GM19468 (cell line): ENCODE measurements around the gene BLNK.

Experiments used
- ATAC-seq: cut with Tn5 transposase; IDR thresholded peaks from one replicate; pipeline ENCODE4 v1.9.1; 2021; ENCODE audit warnings: mild to moderate bottlenecking, moderate library complexity, moderate number of reproducible peaks; ENCODE audit not compliant: unreplicated experiment; ENCODE audit errors: extremely low read depth

BLNK gene

DNA sequence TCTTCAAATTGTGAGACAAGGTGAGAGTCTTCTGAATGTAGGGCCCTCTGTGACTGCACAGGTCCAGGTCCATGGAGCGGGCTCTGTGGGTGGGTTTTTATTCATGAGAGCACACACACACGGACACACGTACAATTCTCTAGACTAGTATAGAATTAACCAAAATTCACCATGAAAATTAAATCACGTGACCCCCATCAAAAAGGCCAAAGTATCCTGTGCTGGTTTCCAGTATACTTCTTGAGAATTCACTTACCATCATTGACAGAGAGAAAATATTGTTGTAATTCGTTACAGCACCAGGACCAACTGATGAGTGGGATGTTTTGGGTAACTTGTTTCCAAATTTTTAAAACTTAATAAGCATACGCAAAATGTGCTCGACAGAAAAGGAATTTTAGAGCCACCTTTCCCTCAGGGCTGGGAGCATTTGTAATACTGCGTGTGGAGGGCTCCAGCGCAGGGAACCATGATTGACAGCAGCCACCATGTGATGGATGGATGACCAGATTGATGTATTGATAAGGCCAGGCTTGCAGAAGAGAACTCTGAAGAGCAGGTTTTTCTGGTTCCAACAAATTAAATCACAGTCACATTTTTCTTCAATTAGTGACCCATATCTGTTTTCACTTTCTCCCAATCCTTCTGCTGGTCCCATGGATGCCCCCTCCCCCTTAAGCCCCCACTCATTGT lies 18.0 kb upstream of the BLNK start:
- ATAC-seq, result no peak

DNA sequence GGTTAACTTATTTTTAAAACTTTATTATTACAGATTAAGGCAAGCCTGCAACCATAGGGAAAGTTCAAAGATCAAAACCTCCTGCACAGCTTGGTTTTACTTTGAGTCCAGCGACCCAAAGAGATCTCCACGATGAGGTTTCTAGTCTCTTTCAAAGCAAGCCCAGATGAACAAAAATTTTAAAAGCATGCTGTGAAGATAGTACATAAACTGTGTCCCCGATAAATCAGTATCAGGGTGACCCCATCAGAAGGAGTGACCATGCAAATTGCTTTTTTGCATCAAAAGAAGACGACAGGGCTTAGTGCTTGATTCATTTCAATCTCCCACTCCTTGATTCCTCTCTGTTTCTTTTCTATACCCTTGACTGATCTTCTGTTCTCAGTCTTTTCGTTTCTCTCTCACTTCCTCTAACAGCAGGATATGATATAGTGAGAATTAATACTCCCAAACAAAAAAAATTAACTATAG lies 16.8 kb upstream of the BLNK start:
- ATAC-seq, result peak; percentile 56

DNA sequence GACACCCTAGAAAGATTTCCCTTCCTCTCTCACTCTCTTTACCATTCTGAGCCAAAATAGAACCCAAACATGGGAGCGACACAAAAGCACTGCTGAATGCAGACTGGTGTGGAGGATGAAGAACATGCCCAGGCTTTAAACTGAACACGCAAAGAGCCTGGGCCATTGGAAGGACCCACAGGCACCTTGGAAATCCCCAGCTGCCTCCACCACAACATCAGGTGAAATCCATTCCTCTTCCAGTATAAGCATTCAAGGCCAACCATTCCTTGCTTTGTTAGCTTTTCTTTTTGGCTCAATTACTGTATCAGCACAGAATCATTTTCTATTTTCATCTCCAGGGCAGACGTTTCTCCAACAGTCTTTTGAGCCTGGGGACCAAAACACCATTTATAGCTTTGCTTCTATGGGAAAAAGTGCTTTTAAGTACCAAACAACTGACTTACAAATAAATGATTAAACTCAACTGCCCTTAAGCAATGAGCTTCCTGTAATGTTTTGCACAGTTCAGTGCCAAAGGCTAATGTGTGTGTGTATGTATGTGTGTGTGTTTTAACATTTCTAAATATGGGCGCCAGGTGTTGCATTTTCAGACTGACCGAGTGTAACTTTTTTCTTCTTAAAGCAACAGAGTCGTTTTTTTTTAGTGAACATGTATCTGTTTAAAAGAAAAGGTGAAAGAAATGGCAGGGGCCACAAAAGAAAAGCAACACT lies 16.2 kb upstream of the BLNK start:
- ATAC-seq, result peak; percentile 17

DNA sequence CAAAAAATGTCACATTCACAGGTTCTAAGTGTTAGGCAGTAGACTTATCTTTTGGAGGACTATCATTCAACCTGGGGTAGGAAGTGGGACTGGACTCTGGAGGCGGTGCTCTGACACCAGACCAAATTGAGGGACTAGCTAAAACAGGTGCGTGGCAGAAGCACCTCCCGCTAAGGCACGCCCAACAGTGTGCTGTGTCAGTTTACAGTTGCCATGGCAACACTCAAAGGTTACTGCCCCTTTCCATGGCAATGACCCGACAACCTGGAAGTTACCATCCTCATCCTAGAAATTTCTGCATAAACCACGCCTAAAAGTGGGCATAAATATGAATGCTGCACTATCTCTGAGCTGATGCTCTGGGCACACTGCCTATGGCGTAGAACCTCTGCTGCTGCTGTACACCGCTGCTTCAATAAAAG lies 14.0 kb upstream of the BLNK start:
- no peak for ATAC-seq

DNA sequence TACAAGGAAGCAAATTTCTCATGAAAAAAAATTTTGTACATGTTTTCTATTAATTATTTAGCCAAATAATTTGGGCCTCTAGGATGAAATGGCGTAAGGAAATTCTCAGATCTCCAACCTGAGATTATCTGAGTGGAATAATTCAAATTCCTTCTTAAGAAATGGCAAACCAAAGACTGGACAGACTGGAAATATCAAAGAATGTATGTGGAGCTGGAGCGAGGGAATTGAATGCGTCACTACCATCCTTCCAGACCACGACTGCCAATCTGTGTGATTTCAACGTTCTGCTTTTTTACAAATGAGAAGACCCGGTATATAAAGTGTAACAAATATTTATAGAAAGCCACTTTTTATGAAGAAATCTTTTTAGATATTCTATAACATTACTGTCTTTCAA lies 12.4 kb upstream of the BLNK start:
- no peak for ATAC-seq

DNA sequence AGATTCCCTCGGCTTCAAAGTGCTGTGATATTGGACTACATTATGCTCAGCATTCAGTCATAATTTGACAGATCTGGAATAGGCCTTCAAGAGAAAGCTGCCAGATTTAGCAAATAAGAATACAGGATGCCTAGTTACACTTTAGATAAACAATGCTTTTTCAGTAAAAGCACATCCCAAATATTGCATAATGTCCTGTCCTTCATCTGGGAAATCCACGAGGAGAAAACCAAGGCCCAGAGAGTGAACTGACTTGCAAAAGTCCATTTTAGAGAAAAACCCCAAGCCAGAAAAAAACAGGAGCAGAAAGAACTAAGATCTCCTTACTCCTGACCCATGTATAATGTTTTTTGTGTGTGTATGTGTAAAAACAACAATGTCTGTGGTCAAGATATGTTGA lies 12.0 kb upstream of the BLNK start:
- ATAC-seq, result no peak

DNA sequence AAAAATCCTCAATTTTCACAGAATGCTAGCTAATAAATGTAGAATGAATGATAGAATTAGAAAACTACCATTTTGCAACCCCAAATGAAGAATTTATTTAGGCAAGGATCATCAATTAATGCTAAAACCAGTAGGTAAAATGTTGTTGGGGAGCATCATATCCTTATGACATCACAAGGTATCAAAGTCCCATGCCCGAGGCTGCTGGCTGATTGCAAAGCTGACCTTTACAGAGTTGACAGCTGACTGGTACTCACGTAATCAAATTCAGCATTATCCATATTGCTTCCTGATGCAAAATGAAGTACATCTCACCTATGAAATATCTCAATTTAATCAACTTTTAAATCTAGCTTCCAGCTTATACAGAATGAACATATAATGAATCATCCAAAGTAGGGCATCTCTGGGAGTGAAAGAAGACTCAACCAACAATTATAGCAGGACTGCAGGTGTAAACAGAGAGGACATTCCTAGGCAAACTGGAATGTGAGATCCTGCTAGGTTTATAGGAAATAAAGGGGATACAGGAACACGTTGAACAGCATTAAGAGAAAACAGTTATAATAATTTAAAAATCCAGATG lies 10.2 kb upstream of the BLNK start:
- no peak for ATAC-seq

DNA sequence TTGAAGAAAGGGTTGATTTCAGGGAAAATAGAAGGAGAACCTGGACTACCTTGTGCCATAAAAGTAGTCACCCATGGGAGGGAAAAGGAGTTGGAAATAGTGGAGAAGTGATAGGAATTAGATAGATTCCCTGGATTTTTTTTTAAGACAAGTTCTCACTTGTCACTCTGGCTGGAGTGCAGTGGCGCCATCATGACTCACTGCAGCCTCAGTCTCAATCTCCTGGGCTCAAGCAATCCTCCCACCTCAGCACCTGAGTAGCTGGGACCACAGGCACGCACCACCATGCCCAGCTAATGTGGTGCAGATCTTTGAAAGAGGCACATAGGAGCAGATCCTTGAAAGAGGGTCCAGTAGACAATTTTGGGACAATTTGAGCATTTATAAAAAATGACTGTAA lies 9.5 kb upstream of the BLNK start:
- no peak for ATAC-seq

DNA sequence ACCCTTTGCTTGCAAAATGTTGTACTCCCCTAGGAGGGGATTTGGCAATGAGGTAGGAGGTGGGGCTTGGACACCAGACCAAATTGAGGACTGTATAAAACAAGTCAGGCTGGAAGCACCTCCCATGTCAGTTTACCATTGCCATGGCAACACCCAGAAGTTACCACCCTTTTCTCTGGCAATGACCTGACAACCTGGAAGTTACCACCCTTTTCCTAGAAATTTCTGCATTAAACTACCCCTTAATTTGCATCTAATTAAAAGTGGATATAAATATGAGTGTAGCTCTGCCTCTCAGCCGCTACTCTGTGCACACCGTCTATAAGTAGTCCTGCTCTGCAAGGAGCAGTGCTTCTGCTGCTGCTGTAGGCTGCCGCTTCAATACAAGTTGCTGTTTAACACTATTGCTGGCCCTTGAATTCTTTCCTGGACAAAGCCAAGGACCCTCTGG lies 7.8 kb upstream of the BLNK start:
- no peak for ATAC-seq

DNA sequence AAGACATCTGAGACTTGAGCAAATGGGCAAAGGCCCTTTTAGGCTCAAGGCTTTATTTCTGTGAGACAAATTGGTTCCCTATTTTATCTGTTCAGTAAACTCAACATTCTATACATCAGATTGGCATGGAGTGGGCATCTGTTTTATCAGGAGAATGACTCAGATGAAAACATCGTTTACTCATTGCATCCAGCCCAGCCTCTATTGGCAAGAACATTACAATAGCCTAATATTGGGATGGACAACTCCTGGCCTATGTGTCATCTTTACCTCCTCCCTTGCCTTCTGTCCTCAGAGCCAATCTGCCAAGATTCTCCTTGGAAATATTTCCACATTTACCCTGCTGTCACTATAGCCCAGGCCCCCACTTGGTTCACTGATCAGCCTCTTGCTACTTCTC lies 5.5 kb upstream of the BLNK start:
- ATAC-seq, result no peak

DNA sequence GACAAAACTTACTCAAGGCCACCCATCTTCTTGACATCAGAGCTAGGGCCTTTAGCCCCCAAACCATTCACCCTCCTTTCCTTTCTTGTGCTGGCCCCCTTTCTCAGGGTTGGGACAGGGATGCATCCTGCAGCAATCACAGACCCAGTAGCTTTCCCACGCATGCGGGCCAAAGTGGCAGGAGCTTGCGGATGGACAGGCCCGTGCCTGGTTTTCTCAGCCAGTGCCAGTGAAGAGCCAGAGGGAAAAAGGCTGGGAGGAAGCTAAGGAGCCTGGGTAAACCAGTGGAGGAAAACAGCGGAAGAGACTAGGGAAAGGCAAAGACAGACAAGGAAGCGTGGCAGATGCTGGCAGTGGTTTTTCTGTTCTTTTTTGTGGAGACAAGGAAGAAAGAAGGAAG lies 5.1 kb upstream of the BLNK start:
- no peak for ATAC-seq

DNA sequence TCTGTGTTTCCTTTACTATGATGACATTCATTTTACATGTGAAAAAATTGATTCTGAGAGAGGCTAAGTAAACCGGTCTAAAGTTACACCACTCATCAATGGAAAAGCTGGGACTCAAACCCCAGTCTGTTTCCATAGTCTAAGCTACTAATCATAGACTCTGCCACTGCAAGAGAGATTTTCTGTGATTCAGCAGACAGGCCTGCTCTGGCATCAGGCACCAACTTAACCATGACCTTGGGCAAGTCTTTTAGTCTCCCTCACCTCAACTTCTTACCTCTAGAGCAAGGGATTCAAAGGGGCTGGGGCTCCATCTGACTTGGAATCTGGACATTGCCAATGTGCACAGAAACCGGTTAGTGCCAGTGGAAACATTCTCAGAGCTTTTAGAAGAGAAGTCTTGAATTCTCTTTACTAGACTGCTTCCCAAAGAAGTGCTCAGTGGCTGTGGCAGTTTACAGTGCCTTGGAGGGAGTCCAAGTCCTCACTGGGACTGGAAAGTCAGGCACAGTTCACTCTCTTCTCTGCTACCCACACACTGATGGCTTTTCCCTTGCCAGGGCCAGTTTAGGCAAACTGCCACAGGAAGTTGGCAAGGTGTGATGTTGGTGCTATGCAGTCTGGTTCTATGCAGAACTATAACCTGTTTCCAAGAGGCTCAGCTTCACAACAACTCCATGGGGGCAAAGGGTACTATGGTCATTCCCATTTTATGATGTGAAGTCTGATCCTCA lies 4.5 kb upstream of the BLNK start:
- no peak for ATAC-seq

DNA sequence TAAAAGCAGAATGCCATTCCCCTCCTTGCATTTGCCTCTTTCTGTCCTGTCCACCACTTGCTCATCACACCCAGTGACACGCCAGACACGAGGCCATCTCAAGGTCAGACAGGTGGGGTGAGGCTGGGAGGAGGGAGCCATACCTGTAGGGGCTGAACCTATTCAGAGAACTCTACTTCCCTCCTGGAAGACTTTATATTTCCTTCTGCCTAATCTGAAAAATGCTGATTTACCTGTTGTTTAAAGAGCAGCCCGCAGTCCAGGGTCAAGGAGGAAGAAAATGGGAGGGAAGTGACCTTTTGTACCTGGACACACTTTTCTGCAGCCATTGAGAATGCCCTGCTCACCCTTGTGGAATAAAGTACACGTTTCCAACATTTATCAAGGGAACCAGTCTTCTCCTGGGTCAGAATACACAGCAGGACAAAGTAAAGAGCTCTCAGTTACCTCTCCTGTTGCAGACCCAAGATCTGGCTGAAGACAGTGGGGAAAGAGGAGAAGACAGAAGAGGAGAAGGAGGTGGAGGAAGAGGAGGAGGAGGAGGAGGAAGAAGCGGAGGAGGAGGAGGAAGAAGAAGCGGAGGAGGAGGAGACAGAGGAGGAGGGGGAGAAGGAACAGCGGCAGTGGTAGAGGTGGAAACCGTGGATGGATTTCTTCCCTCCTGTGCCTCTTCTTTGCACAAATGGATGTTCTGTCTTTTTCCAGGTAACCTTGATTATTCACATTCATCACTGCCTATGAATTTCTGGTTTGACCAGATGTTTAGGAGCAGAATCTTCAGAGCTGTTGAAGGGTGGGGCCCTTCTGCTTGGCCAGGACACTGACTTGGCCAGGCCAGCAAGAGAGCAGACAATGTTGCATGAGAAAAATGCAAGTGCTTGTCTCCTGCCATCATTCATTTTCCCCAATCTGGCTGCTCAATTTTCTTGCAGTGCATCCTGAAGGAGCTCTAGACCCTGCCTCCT lies 1.2 kb upstream of the BLNK start:
- no peak for ATAC-seq

DNA sequence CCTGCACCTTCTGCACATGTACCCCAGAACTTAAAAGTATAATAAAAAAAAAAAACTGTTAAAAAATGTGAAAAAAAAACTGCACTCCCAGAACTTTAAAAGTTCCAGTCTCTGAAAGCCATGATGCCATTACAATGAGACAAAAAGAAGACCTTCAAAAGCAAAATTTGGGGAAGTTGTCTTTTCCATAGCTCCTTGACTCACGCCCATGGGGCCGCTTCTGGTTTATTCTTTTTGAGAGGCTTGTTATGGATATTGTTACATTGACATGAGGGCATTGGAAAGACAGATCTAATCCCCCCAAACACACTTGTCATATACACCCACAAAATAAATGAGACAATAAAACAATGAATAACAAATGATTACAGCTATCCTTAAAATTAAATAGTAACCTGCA lies 798 bp downstream of the BLNK start:
- no peak for ATAC-seq

DNA sequence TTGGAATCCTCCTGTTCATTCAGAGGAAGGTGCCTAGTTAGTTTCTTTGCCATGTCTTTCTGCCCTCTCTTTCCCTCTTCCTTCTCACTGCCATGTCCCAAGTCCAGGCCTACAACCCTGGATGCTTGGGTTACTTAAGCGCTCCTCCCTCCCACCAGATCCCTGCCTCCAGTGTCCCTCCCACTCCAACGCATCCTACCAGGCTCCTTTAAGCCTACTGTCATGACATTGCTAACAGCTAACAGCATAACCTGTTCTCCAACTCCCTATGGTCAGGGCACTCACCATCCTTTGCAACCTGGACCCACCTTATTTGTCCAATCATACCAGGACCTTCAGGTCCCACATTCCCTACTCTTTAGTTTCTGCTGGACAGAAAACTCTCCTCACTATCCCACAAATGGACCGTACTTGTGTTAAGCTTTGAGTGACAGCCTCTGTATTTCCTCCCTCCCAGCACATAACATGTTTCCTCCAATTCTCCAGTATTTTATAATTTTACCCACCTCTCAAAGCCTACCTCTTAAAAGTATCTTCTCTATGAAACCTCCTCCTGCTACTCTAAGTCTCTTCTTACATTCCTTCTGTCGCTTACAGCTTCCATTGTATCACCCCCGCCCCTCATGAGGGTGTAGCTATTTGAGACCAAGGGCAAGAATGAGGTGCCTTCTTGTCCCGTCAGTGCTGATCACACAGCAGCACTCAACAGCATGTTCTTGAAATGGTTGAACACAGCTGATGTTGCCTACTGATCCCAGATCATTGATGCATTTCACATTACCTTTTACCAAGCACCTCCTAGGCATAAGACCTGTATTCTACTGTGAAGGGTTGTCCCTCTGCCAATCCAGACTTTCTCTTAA lies 1.7 kb downstream of the BLNK start:
- ATAC-seq, result no peak

DNA sequence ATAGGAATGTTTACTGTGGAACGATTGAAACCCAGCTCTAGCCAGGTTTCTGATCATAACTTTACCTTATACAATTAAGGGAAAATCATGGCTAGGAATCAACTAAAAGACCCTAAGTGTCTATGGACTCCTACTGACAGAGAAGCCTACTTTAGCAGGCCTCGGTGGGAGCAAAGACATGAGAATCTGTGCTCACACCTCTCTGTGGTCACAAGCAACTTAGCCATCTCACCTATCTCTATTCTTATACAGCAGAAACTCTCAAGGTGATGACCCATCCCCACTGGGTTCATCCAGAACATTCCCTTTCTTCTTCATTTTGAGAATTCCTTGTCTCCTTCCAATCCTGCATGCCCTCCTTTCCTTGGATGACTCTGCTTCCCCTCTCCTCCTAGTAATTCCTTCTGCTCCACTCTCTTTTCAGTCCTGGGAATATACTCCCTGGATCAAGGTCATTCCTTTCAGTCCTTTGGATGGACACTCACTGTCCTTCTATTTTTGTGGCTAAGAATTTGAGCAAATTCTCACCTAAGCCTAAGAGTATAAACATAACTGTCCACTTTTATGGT lies 2.9 kb downstream of the BLNK start:
- ATAC-seq, result no peak

DNA sequence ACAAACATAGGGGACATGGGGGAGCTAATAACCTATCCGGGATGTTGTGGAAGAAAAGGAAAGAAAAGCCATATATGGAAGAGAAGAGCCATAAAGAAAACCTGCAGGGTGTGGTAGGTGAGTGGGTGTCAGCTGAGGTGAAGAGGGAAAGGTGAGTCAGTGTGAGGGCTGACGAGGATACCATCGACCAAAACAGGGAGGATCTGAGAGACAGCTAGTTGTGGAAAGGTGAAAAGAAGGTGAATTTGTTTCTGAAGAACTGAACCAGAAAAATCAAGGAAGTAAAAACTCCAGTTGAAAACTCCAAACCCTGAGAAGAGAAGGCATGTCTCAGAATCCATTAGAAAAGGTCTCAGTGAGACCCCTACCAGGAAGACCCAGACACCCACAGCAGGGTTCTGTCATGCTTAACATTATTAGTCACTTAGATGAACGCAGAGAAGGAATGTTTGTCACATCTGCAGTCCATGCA lies 4.1 kb downstream of the BLNK start:
- no peak for ATAC-seq

DNA sequence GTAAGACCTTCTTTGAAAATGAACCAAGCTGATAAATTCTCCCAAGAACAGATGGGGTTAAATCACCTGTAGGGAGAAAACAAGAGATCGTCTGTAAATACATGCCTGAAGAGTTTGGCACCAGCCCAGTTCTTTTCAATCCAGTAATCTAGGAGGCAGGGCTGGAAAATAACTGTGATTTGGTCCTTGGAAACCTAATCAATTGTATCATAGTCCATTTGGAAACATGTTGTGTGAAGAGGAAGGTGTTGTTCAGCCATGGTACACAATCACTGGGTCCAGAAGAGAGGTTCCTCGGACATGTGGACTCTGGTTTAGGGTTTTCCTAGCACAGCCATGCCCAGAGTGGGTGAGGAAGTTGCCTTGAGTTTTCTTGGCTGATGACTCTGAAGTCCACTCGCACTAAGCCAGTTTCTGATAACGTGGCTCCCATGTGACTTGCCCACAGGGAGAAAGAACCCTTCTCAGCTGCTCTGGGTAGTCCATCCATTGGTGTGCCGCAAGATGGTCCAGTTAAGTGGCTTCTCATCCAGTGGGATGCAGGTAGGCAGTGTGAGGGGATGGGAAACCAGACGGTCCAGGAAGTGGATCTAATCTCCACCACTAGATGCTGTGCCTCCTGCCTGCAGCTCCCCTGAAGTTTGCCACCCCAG lies 5.1 kb downstream of the BLNK start:
- ATAC-seq, result no peak
